Panc1 (cell line): ENCODE data around the gene COQ8B. TPM values are rescaled to one million over a fixed set of nuclear protein-coding genes. Genes with fewer than 3 reads are reported as not detected.

Experiments
- ATAC-seq: fragments of 200-7000 bp; cut with Tn5 transposase; 2 replicates; pipeline ENCODE4 v1.9.1; 2020; ENCODE audit warnings: mild to moderate bottlenecking, moderate library complexity
- BruUV-seq: library from RNA; stranded (reverse); fragments of 400-500 nt; replicated peaks from 2 replicates; lab custom pipeline; 2021; lab: Mats Ljungman, UMichigan
- CTCF ChIA-PET: fragments of 300-600 bp; sonication (Branson Sonifier 250); formaldehyde crosslinking; loops from one replicate; lab custom pipeline; 2022; ENCODE audit warnings: antibody characterized with exemption; lab: Charles Lee
- POLR2A ChIA-PET: fragments of 300-600 bp; sonication (Branson Sonifier 250); formaldehyde crosslinking; loops from one replicate; lab custom pipeline; 2022; ENCODE audit warnings: antibody characterized with exemption; lab: Charles Lee
- DNase-seq: peaks from one replicate; pipeline ENCODE4 v3.0.0-alpha.2; 2010; ENCODE audit warnings: low read depth, low spot score
- H3K27ac ChIP-seq: 2 replicates; pipeline ENCODE4 v1.5.1; 2011; ENCODE audit warnings: mild to moderate bottlenecking, low read length, inconsistent platforms
- H3K27me3 ChIP-seq: fragments of 200-500 bp; sonication (Bioruptor generic); 2 replicates; pipeline ENCODE4 v1.6.0; 2014; ENCODE audit warnings: low read length, inconsistent platforms; ENCODE audit not compliant: control insufficient read depth, insufficient read depth
- H3K36me3 ChIP-seq: fragments of 200-500 bp; sonication (Bioruptor generic); 2 replicates; pipeline ENCODE4 v1.5.1; 2014; ENCODE audit warnings: inconsistent platforms, mild to moderate bottlenecking, low read length, moderate library complexity; ENCODE audit not compliant: control insufficient read depth, insufficient read depth
- H3K4me1 ChIP-seq: 2 replicates; pipeline ENCODE4 v1.5.1; 2011; ENCODE audit warnings: inconsistent platforms, mild to moderate bottlenecking, low read length, moderate library complexity; ENCODE audit not compliant: control insufficient read depth, insufficient read depth
- H3K4me3 ChIP-seq, 2 experiments: 2 replicates each; pipeline ENCODE4 v1.5.1; 2011 to 2012; ENCODE audit warnings: low read depth in 2 of 2, low read length in 2 of 2, mild to moderate bottlenecking in 2 of 2, inconsistent platforms in 1 of 2, moderate library complexity in 1 of 2
- H3K9me3 ChIP-seq: fragments of 200-500 bp; sonication (Bioruptor generic); 2 replicates; pipeline ENCODE4 v1.5.1; 2014; ENCODE audit warnings: low read depth, mild to moderate bottlenecking, inconsistent platforms, low read length, moderate library complexity; ENCODE audit not compliant: control insufficient read depth, insufficient read depth
- POLR2AphosphoS5 ChIP-seq: IDR thresholded peaks from 2 replicates; pipeline ENCODE4 v1.6.1; 2012; ENCODE audit warnings: mild to moderate bottlenecking, low read depth, low read length, moderate library complexity
- SIN3A ChIP-seq: IDR thresholded peaks from 2 replicates; pipeline ENCODE4 v1.6.1; 2012; ENCODE audit warnings: low read depth, mild to moderate bottlenecking, low read length, moderate library complexity, borderline replicate concordance; ENCODE audit not compliant: insufficient read depth
- TCF7L2 ChIP-seq: IDR thresholded peaks from 2 replicates; pipeline ENCODE4 v1.6.1; 2011; ENCODE audit warnings: mild to moderate bottlenecking, low read depth, low read length, inconsistent platforms
- in situ Hi-C: cut with HindIII; loops from 2 replicates; pipeline ENCODE4 v1.10.0; 2016; ENCODE audit warnings: low sequenced_read_pairs, low pct_unique_long_range_greater_than_20kb
- intact Hi-C: fragments of 100-400 bp; cut with micrococcal nuclease; formaldehyde crosslinking; loops from one replicate; pipeline ENCODE4 v1.10.0; 2022; ENCODE audit not compliant: unreplicated experiment
- total RNA-seq: library from RNA; stranded (reverse); gene quantifications from one replicate; pipeline ENCODE4 v1.2.1, GENCODE V29; 2021; ENCODE audit not compliant: unreplicated experiment
- TF ChIP-seq, protein P1 (sequence below), 2 experiments: IDR thresholded peaks; 2 replicates each; pipeline ENCODE4 v1.6.1; 2011 to 2012; ENCODE audit warnings: low read depth in 2 of 2, control low read depth in 1 of 2, low read length in 1 of 2, mild to moderate bottlenecking in 1 of 2, moderate library complexity in 1 of 2; ENCODE audit not compliant: insufficient read depth in 1 of 2
- TF ChIP-seq, protein P2 (sequence below): fragments of 450-650 bp; IDR thresholded peaks from 2 replicates; pipeline ENCODE4 v1.5.1; 2017; ENCODE audit warnings: mild to moderate bottlenecking

Gene COQ8B
- total RNA-seq, 1 experiment from 2014 or later = 15.6 TPM

DNA sequence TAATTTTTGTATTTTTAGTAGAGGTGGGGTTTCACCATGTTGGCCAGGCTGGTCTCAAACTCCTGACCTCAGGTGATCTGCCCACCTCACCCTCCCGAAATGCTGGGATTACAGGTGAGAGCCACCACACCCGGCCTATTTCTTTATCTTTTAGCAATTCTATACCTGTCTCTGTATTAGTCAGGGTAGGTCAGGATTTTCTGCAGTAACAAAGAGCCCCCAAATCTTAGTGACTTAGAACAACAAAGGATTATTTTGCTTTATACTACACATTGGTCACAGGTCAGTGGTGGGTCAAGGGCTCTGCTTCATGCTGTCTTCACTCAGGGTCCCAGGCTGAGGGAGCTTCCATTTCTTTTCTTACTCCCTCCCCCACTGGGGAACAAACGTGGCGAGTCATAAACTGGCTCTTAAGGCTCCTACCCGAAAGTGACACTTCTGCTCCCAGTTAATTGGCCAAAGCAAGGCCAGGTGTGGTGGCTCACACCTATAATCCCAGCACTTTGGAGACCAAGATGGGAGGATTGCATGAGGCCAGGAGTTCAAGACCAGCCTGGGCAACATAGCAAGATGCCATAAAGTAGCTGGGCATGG is 7.1 kb upstream of the COQ8B start:
- Histone ChIP-seq H3K9me3 (no peaks in the 10 kb centered on the region), H3K27me3 (no peaks in the 10 kb centered on the region), H3K36me3 (no peaks in the 10 kb centered on the region), H3K4me3 (no peak overlapping the region), H3K27ac (no peak overlapping the region), H3K4me1 (no peaks in the 10 kb centered on the region)
- no TSS peak for BruUV-seq
- TF ChIP-seq TCF7L2 = no peak
- TF ChIP-seq, protein P1, sequence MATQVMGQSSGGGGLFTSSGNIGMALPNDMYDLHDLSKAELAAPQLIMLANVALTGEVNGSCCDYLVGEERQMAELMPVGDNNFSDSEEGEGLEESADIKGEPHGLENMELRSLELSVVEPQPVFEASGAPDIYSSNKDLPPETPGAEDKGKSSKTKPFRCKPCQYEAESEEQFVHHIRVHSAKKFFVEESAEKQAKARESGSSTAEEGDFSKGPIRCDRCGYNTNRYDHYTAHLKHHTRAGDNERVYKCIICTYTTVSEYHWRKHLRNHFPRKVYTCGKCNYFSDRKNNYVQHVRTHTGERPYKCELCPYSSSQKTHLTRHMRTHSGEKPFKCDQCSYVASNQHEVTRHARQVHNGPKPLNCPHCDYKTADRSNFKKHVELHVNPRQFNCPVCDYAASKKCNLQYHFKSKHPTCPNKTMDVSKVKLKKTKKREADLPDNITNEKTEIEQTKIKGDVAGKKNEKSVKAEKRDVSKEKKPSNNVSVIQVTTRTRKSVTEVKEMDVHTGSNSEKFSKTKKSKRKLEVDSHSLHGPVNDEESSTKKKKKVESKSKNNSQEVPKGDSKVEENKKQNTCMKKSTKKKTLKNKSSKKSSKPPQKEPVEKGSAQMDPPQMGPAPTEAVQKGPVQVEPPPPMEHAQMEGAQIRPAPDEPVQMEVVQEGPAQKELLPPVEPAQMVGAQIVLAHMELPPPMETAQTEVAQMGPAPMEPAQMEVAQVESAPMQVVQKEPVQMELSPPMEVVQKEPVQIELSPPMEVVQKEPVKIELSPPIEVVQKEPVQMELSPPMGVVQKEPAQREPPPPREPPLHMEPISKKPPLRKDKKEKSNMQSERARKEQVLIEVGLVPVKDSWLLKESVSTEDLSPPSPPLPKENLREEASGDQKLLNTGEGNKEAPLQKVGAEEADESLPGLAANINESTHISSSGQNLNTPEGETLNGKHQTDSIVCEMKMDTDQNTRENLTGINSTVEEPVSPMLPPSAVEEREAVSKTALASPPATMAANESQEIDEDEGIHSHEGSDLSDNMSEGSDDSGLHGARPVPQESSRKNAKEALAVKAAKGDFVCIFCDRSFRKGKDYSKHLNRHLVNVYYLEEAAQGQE (IDR thresholded peaks at IDR 0.05; ENCODE audit: insufficient read depth in 1 of 2, low read depth in 2 of 2, low read length in 1 of 2) = no peak
- TF ChIP-seq POLR2AphosphoS5 = no peak
- TF ChIP-seq, protein P2, sequence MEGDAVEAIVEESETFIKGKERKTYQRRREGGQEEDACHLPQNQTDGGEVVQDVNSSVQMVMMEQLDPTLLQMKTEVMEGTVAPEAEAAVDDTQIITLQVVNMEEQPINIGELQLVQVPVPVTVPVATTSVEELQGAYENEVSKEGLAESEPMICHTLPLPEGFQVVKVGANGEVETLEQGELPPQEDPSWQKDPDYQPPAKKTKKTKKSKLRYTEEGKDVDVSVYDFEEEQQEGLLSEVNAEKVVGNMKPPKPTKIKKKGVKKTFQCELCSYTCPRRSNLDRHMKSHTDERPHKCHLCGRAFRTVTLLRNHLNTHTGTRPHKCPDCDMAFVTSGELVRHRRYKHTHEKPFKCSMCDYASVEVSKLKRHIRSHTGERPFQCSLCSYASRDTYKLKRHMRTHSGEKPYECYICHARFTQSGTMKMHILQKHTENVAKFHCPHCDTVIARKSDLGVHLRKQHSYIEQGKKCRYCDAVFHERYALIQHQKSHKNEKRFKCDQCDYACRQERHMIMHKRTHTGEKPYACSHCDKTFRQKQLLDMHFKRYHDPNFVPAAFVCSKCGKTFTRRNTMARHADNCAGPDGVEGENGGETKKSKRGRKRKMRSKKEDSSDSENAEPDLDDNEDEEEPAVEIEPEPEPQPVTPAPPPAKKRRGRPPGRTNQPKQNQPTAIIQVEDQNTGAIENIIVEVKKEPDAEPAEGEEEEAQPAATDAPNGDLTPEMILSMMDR = no peak
- TF ChIP-seq SIN3A = no peak
- ATAC-seq = no peak
- no peak for DNase-seq
- in situ Hi-C loops = no loop called here
- intact Hi-C loops = no loop called here
- ChIA-PET POLR2A (no interaction called here), CTCF (no interaction called here)

DNA sequence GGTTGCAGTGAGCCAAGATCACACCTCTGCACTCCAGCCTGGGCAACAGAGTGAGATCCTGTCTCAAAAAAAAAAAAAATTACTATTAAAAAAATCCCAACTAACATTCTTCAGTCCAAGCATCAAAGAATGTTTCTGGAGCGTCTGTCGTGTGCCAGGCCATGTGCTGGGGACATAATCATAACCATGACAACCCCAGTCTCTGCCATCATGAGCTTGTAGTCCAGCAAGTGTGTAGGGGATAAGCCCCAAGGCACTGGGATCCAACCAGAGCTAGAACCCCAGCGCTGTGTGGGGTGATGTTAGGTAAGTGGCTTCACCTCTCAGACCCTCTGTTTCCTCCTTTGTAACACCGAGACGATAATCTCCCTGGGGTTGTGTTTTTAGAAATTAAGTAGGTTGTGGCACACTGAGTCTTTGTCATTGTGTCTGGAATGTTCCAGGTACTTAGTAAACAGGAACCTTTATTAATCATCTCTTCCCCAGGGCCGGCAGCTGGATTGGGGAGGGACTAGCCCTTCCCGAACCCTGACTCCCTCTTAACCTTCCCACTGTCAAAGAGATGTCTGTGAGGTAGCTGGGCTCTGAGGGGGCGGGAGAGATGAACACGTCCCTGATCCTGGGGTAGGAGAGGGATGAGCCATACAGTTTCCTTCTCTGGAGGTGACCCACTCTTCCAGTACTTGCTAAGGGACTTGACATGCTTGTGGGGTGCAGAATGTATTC is 5.4 kb upstream of the COQ8B start:
- no TSS peak for BruUV-seq
- no peak overlapping the region for H3K27ac ChIP-seq

More for the DNA sequence above, 5.4 kb upstream of the COQ8B start:
- intact Hi-C loops = no loop called here
- DNase-seq (no peak), ATAC-seq (no peak)
- in situ Hi-C loops = no loop called here
- H3K27me3 ChIP-seq = no peaks in the 10 kb centered on the region
- no peaks in the 10 kb centered on the region for H3K36me3 ChIP-seq
- H3K9me3 ChIP-seq = no peaks in the 10 kb centered on the region
- no peak overlapping the region for H3K4me3 ChIP-seq
- POLR2A ChIA-PET = interaction anchor here (0.6 to 1.2 kb wide), 2 partner anchors 22 to 165 kb away, joined by 8 read pairs; no protein-coding TSS in a partner anchor
- TF ChIP-seq POLR2AphosphoS5 (no peak), SIN3A (no peak), TCF7L2 (no peak)
- TF ChIP-seq, protein P1 (IDR thresholded peaks at IDR 0.05; ENCODE audit: insufficient read depth in 1 of 2, low read depth in 2 of 2, low read length in 1 of 2) = no peak
- TF ChIP-seq, protein P2 = no peak
- CTCF ChIA-PET = no interaction called here
- no peaks in the 10 kb centered on the region for H3K4me1 ChIP-seq
